HUES48 (cell line): ENCODE data around the gene PPM1L.

Experiments used
- H3K27ac ChIP-seq: one replicate; pipeline ENCODE4 v1.7.0; 2013; ENCODE audit warnings: low read depth, low read length, inconsistent platforms
- H3K27me3 ChIP-seq: 2 replicates; pipeline ENCODE4 v1.6.1; 2013; ENCODE audit warnings: mild to moderate bottlenecking, low read length; ENCODE audit not compliant: control insufficient read depth, insufficient read depth
- H3K36me3 ChIP-seq: 2 replicates; pipeline ENCODE4 v1.6.1; 2013; ENCODE audit warnings: low read length; ENCODE audit not compliant: control insufficient read depth, insufficient read depth
- H3K4me1 ChIP-seq: 2 replicates; pipeline ENCODE4 v1.6.1; 2013; ENCODE audit warnings: mild to moderate bottlenecking, low read length; ENCODE audit not compliant: control insufficient read depth, insufficient read depth
- H3K4me3 ChIP-seq: 2 replicates; pipeline ENCODE4 v1.5.1; 2013; ENCODE audit warnings: mild to moderate bottlenecking, low read depth, low read length
- H3K9ac ChIP-seq: 2 replicates; pipeline ENCODE4 v1.6.1; 2013; ENCODE audit warnings: mild to moderate bottlenecking, low read depth, low read length, moderate library complexity
- H3K9me3 ChIP-seq: 2 replicates; pipeline ENCODE4 v1.6.1; 2013; ENCODE audit warnings: low read length; ENCODE audit not compliant: control insufficient read depth, insufficient read depth

PPM1L gene

DNA sequence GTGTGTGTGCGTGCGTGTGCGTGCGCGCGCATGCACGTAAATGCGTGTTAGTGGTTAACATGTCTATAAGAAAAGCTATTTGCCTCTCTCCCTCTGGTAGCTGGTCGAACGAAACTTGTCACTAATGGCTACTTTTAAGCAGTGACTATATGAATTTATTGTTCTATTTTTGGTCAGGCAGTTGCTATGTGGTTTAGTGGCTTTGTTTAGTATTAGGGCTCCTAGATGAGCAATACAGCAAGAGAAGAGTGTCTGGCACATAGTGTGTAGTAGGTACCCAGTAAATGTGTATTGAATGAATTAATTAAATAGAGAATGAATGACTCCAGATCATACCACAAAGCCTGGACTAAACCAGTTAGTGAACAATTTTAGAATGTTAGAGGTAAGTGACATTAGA, 171.6 kb downstream of the PPM1L start:
- no peak overlapping the region for H3K27ac ChIP-seq
- H3K36me3 ChIP-seq = no peaks in the 10 kb centered on the region
- H3K9me3 ChIP-seq = no peaks in the 10 kb centered on the region
- no peaks in the 10 kb centered on the region for H3K27me3 ChIP-seq
- 0 out of 2 replicates have a peak, but pooled peaks cover 5% of the 10 kb centered on the region for H3K4me1 ChIP-seq
- H3K9ac ChIP-seq = no peak overlapping the region
- H3K4me3 ChIP-seq = no peak overlapping the region

DNA sequence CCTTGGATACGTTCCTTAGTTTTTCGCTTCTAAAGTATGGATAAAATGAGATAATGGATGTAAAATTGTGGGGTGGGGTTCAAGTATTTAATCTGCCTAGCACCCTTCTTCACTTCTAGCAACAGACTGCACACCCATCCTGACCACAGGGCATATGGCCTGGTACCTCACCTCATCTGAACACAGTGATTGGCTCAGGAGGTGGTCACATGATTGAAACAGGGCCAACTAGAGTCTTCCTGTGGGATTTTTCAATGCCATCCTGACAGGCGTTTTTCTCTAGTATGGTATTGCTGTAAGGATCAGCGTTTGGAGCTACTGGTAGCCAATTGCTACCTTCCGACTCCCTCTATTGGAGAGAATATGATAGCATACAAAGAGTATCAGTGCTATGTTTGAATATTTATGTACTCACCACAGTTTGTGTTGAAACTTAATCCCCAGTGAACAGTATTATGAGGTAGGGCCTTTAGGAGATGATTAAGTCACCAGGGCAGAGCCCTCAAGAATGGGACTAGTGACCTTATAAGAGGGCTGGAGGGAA, 172.2 kb downstream of the PPM1L start:
- no peak overlapping the region for H3K27ac ChIP-seq
- H3K27me3 ChIP-seq = no peaks in the 10 kb centered on the region
- H3K9me3 ChIP-seq = no peaks in the 10 kb centered on the region
- no peaks in the 10 kb centered on the region for H3K36me3 ChIP-seq
- H3K4me3 ChIP-seq = no peak overlapping the region
- H3K4me1 ChIP-seq = 0 out of 2 replicates have a peak, but pooled peaks cover 5% of the 10 kb centered on the region
- H3K9ac ChIP-seq = no peak overlapping the region

DNA sequence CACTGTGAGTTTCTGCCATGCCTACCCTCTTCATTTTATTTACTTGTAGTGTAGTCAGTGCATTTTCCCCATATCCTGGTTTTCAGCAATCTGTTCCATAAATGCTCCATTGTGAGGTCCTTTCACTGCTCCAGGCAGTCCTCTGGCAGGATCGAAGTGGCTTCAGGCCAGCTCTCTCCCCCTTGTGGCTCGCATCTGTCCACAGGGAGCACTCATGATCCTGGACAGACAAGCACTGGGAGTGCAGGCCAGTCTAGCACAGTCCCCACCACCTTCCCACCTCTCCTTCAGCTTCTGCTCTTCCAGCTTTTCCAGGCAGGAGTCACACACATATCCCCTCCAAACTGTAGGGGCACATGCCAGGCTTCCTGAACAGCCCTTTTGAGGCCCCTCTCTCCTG, 173.6 kb downstream of the PPM1L start:
- no peak overlapping the region for H3K27ac ChIP-seq
- H3K27me3 ChIP-seq = no peaks in the 10 kb centered on the region
- H3K4me1 ChIP-seq = 0 out of 2 replicates have a peak, but pooled peaks cover 5% of the 10 kb centered on the region
- no peaks in the 10 kb centered on the region for H3K9me3 ChIP-seq
- no peak overlapping the region for H3K9ac ChIP-seq
- H3K4me3 ChIP-seq = no peak overlapping the region
- H3K36me3 ChIP-seq = no peaks in the 10 kb centered on the region

DNA sequence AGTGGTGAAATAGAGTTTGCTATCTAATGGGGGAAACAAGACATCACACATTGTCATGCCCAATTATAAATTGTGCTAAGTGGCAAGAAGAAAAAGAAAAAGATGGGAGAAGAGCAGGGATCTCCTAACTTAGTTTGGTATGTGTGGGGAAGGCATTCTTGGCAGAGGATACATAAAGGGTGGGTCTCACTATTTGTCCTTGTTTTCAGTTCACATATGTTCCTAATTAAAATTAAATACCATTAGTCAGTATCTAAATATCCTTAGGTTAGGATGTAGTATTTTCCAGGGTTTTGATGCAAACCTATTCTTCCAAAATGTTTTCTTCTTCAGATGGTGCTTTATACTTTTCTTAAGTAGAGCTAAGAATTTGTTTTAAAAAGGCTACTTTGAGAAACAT, 175.4 kb downstream of the PPM1L start:
- Histone ChIP-seq H3K27ac (no peak overlapping the region), H3K4me1 (0 out of 2 replicates have a peak, but pooled peaks cover 4% of the 10 kb centered on the region), H3K9ac (no peak overlapping the region), H3K9me3 (no peaks in the 10 kb centered on the region), H3K4me3 (no peak overlapping the region), H3K36me3 (no peaks in the 10 kb centered on the region), H3K27me3 (no peaks in the 10 kb centered on the region)

DNA sequence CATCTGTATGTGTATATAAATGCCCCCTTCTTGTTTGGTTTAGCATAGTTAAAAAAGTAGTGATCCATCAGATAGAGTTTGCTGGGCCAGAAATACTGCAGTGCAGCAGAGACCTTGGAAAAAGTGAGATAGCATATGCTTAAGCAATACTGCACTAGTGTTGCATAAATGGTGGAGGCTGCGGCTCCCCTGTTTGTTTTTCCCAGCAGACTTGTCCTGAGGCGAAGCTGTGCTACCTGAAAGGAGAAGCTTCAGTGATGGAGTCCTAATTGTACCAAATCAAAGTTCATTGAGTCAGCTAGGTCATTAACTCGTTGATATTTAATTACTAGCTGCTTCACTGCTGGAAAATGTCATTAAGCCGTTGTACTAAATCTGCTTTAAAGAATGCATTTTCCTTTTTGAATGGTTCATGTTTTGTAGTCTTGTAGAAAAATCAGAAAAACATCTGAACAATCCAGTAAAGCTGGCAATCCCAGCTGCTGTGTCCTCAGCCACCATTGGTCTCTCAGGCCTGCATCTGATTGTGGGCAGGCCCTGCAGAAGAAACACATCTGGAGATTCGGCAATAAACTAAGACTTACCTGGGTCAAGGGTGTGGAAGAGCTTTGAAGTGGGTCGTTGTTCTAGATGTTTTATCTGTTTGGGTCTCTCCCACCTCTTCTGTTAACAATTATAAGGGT, 179.5 kb downstream of the PPM1L start:
- Histone ChIP-seq H3K27ac (no peak overlapping the region), H3K27me3 (no peaks in the 10 kb centered on the region), H3K4me3 (no peak overlapping the region), H3K4me1 (no peaks in the 10 kb centered on the region), H3K9ac (no peak overlapping the region), H3K9me3 (peaks cover under 1% of the 10 kb centered on the region; the same call in 1 of the 2 replicates), H3K36me3 (no peaks in the 10 kb centered on the region)

DNA sequence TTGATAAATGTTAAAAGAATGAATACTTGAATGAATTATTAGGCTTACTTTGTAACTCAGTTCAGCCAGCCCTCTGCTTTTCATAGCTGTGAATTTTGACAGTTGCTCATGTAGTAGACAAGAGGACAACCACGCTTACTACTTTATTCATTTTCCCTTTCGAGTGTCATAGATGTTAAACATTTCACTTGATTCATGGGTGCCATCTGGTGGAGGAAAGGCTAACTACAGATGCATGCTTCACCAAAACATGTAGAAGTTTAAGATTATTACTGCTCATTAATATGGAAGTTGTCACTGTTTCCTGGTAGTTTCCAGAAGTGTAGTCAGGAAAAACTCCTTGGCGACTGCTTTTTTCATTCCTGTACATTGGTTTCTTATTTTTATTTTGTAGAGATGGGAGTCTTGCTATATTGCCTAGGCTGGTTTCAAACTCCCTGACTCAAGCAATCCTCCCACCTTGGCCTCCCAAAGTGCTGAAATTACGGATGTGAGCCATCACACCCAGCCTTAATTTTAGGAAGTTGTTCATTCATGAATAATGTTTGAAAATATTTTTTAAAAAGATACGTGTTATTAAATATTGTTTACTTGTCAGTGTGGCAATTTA, 186.0 kb downstream of the PPM1L start:
- Histone ChIP-seq H3K27me3 (no peaks in the 10 kb centered on the region), H3K9ac (no peak overlapping the region), H3K4me3 (no peak overlapping the region), H3K36me3 (no peaks in the 10 kb centered on the region), H3K4me1 (no peaks in the 10 kb centered on the region), H3K27ac (no peak overlapping the region), H3K9me3 (peaks cover 2% of the 10 kb centered on the region; the same call in 1 of the 2 replicates)

DNA sequence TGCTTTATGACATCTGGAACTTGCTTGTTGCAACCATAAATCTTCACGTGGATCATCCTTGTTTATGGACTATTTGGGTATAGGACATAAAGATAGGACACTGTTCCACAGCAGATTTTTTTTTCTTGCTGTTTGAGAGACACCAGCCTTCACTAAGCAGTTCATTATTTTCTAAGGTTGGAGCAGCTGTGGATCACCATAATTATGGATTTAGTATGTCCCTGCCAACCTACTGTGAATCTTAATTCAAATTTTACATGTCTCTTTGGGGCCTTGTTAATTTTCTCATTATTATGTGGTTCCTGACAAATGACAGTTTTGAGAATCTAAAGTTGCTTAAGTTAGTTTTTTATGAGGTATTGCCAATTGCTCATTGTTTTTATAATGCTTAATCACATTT, 188.0 kb downstream of the PPM1L start:
- H3K36me3 ChIP-seq = no peaks in the 10 kb centered on the region
- peaks cover 2% of the 10 kb centered on the region; the same call in 1 of the 2 replicates for H3K9me3 ChIP-seq
- no peak overlapping the region for H3K4me3 ChIP-seq
- H3K27me3 ChIP-seq = no peaks in the 10 kb centered on the region
- no peaks in the 10 kb centered on the region for H3K4me1 ChIP-seq
- no peak overlapping the region for H3K27ac ChIP-seq
- H3K9ac ChIP-seq = no peak overlapping the region

DNA sequence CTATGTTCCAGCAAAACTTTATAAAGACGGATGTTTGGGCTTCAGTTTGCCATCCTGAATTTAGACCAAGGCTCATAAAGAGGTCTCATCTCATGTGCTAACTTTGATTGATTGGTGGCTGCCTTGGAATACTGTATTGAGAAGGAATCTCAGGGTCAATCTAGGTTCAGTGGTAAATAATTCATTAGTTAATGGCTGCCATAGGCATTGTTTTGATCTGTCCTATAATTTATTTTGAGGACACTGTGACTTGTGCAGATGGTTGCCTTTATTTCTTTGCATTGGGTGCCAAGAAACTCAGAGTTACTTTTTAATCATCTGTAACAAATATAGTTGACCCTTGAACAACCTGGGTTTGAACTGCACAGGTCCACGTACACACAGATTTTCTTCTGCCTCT, 189.3 kb downstream of the PPM1L start:
- H3K4me3 ChIP-seq = no peak overlapping the region
- H3K4me1 ChIP-seq = no peaks in the 10 kb centered on the region
- H3K27ac ChIP-seq = no peak overlapping the region
- H3K9me3 ChIP-seq = peaks cover 2% of the 10 kb centered on the region; the same call in 1 of the 2 replicates
- no peaks in the 10 kb centered on the region for H3K36me3 ChIP-seq
- H3K27me3 ChIP-seq = no peaks in the 10 kb centered on the region
- no peak overlapping the region for H3K9ac ChIP-seq

DNA sequence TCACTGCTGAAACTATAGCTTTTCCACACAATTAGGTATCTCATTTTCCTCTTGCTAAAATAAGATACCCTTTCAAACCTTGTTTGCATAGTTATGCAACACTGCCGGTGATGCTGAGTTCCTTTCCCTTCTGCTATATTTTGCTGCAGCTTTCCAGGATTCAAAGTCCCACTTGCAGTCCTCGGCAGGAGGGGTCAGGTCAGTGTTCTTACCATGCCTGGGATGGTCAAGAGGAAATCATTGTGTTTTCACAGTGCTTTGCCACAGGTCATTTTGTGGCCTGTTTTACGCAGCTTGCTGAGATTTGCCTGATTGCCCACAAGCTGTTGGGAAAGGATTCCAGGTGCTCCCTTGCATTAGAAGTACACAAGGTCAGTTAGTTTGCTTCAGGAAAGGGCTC, 192.2 kb downstream of the PPM1L start:
- no peak overlapping the region for H3K9ac ChIP-seq
- H3K4me1 ChIP-seq = no peaks in the 10 kb centered on the region
- H3K27ac ChIP-seq = no peak overlapping the region
- H3K36me3 ChIP-seq = no peaks in the 10 kb centered on the region
- H3K27me3 ChIP-seq = no peaks in the 10 kb centered on the region
- H3K4me3 ChIP-seq = no peak overlapping the region
- no peaks in the 10 kb centered on the region for H3K9me3 ChIP-seq

DNA sequence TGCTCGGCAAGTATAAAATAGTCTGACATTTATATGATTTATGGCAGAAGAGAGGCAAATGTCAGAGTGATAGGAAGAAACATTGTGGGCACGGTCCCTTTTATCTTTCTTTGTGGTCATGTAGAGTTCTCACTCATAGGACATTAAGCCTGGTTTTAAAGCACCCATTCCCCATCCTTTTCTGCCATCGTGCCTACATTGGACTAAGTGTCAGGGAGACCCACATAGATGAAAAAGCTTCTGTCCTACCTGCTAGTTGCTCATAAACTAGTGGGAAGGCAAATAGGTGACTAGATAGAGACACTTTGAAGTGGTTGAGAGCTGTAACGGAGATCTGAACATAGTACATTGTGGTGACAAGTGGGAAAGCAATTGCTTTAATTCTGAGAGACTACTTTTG, 193.4 kb downstream of the PPM1L start:
- Histone ChIP-seq H3K27me3 (no peaks in the 10 kb centered on the region), H3K36me3 (no peaks in the 10 kb centered on the region), H3K27ac (no peak overlapping the region), H3K9me3 (no peaks in the 10 kb centered on the region), H3K4me3 (no peak overlapping the region), H3K4me1 (no peaks in the 10 kb centered on the region), H3K9ac (no peak overlapping the region)

DNA sequence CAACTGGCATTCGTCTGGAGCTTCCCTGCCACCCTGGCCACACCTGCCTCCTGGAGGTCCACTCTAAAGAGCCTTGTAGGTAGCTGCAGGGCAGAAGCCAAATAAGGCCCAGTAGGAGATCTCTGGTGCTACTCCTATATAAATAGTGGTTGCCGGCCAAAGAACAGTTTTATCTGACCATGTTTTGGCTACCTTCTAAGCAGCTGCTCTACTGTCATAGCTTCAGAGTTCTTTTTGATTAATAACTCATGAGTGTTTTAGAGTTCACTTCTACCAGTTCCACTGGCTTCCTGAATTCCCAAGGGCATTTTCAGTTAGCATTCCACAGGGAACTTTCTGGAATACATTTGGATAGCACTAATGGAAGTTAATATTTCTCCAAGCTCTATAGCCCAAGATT, 194.5 kb downstream of the PPM1L start:
- H3K9ac ChIP-seq = no peak overlapping the region
- H3K36me3 ChIP-seq = no peaks in the 10 kb centered on the region
- no peaks in the 10 kb centered on the region for H3K9me3 ChIP-seq
- no peaks in the 10 kb centered on the region for H3K4me1 ChIP-seq
- H3K27ac ChIP-seq = no peak overlapping the region
- H3K4me3 ChIP-seq = no peak overlapping the region
- no peaks in the 10 kb centered on the region for H3K27me3 ChIP-seq
